ENCODE measurements around the gene VPS54.
A peak's percentile ranks its signal among the peaks of the same experiment; 100 is the strongest.
"Not testable (repeated sequence)": the region's sequence is repeated elsewhere in the genome, so short reads cannot be mapped to it uniquely, and the experiment has no call there.

VPS54 gene

DNA sequence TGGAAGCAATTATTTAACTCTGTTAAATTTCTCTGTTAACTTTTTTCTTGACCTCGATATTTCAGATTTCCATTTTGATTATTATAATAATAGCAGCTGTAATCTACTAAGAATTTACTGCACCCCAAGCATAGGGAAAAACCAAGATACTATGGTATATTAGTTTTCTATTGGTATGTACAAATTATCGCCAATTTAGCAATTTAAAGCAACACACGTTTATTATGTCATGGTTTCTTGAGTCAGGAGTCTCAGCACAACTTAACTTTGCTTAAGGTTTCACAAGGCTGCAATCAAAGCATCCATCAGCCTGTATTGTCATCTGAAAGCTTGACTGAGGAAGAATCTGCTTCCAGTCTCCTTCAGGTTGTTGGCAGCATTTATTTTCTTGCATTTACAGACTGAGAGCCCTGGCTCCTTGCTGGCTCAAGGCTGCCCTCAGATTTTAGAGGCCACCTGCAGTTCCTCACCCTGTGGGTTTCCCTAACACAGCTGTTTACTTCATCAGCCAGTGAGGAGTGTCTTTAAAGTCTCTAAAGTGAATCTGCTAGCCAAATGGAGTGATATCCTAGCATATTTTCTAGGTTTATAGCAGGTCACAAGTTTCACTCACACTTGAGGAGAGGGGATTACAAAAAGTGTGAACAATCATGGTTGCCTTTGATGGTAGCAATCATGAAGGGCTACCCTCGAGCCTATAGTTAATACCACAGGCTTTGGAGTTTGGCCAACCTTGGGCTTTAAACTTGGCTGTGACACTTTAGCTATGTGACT is 4.4 kb upstream of the VPS54 start:
- DNase-seq: no peak

DNA sequence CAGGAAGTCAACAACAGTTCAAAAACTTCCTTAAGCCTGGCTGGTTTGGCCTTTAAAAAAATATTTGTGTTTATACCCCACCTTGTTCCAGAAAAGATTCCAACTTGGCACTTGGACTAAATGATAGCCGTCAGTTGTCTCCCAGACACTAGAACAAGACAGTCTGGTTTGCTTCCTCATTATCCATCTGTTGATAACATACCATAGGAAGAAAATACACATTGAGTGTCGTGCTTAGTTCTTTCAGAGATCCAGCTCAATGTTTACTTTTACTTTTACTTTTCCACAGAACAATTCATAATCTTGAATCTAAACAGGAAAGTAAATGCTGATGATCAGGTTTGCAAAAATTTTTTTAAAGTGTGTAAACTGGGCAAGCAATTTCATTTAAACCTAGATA is 2.4 kb upstream of the VPS54 start:
- no peak for DNase-seq

DNA sequence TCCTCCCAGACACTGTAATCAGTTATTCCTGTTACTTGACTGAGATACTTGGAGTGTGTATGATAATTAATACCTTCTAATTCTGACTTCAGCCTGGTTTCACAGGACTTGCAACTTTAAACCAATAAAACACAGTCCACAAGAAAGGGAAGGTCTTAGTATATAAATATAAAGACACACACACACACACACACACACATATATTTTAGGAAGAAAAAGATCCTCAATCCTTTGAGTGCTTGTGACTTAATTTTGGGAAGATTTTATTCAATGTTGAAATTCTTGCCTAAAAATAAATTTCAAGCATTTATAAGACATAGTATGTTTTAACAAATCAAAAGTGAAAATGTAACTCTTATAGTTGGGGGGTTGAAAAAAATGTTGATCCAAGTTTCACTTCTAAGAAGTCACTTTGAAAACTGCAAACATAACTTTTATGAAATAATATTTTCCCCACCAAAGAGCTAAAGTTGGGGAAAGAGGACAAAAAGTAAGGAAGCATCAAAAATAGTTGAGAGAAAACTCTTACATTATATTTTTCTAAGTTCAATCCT is 824 bp upstream of the VPS54 start:
- no peak for DNase-seq

DNA sequence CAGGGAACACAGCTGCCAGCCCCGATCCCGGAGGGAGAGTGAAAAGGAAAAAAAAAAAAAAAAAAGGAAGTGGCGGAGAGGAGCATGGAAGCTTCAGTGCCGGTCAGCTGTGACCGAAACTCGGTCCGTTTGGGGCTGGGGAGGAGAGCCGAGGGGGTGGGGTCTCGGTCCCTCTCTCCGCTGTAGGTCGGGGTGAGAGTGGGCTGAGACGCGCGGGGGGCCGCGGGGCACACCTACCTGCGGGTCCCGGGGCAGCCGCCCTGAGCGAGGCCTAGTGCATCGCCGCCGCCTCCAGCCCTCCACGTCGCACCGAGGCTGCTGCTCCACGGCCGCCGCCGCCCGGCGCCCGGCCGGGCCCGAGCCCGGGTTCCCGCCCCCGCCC is 536 bp downstream of the VPS54 start:
- DNase-seq: no peak

DNA sequence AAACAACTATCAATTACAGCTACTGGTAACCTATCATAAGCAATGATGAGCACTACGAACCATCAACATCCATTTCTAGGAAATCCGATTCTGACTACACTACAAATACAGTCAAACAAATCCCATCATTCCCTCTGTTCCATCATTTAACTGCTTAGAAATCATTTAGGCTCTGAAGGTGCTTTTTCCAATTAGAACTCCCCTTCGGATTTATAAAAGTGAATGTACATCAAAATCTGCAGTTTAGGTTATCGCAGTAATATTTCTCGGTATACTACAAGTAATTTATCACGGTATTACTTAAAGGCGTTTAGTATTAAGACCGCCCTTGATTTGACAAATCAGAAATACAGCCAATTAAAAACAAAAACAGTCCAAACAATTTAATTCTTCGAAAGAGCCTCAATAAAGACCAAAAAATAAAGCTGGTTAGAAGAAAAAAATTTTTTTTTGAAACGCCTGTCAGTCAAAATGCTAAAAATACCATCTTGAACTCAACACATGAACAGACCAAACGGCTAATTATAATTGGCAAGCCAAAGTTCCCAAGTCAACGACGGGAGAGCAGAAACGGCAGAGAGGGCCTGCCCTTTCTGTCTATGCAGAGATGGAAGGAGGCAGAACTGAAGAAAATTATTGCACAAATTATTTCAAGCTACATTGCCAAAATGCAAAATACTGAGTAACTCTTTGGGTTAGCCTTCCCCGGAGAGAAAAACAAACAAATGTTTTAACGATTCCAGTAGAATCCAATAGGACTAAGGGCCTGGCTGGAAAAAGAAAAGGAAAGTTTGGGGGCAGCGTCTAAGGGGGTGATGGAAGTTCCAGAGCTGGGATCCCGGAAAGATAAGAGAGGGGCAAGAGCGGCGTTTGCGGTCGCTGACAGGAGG is 1.2 kb downstream of the VPS54 start:
- no peak for DNase-seq

DNA sequence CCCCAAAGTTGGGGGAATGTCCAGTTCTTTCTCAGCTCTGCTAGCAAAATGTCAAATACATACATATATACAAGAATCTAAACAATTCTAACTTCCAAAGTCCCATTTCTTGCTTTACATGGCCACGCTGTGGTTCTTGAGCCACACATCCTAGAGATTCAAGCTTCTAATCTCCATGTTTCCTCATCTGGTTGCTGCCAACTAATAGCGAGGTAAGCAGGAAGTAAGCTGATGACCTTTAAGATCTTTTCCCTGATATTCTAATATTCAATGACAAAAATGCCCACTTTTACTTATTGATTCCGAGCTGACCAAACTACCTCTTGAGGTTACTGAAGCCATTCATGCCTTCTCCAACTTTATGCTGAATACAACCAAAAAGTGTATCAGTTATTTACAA is 3.3 kb downstream of the VPS54 start:
- no peak for DNase-seq

DNA sequence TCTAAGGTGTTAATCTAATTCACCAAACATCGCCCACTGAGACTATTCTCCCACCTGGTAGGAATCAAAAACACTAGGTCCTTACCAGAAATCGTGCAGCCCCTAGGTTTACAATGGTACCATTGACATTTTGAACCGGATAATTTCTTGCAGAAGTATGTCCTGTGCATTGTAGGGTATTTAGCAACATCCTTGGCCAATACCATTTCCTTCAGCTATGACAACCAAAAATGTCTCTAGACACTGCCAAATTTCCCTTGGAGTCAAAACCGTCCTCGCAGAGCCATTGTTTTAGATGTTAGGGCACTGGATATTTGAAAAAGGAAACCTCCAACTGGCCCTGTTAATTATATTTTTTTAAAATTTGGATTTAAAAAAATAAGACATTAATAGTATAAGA is 3.8 kb downstream of the VPS54 start:
- no peak for DNase-seq

DNA sequence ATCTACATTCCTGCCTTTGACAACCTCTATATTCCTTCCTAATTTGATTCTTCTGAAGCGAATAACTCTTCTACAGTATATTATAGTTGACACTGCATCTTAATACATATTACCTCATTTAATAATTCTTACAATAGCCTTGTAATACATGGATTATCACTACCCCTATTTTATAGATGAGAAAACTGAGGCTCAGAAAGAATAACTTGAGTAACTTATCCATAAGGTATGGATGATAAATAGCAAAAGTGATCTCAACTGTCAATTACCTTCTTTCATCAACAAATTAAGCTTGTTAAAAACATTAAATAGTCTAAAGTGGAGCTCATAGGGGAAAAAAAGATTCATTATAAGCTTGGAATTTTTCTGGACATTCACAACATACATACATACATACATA is 4.6 kb downstream of the VPS54 start:
- DNase-seq: no peak

DNA sequence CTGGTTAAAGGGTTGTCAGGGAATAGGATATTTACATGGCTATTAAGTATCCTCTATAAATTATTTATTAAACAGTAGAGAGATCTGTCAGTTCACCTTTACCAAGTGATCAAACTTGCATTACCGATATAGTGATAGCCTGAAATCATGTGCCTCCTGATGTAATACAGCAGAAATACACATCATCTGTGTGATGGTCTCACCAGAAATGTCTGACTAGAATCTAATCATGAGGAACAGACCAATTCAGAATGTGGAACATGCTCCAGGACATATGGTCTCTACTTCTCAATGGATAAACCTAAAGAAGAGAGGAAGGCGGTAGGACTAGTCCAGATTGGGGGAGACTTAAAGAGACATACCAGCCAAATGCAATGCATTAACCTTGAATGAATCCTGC is 6.2 kb downstream of the VPS54 start:
- no peak for DNase-seq

DNA sequence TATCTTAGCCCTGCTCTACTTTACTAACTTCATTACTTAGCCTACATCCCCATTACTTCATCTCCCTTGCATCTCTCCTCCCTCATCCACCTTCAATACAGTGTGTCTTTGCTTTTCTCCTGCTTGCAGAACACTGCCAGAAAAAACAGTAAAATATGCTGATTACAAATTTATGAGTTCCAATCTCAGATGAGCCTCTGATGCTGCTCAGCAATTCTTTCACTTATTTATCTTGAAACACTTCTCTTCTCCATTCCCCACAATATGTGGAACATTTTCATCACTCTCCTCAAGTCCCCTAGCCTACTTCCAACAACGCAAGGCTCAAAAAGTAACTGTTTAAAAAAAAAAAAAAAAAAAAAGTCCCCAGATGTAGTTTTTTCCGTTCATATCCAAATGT is 7.1 kb downstream of the VPS54 start:
- DNase-seq: no peak

DNA sequence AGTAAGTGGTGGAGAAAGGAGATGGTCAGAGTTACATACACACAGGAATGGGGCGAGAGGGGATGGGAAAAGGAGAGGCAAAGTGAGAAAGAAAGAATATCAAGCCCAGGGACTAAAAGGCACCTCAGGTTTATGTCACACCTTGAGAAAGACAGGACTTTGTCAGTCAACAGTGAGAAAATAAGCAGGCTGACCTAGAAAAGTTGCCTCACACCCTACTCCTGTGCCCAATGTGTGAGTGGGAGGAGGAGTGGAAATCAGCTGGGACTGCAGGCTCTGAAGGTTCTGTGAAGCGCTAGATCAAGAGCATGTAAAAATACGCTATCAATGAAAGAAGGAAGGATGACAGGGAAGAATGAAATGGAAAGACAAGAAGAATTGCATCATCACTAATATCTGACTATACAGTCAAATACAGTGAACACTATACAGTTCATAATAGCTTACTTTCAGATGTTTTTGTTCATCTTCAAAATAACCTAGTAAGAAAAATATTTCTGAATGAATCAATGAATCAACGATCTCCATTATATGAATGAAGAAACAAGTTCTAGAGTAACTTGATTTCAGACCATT is 10.7 kb downstream of the VPS54 start:
- DNase-seq: no peak

DNA sequence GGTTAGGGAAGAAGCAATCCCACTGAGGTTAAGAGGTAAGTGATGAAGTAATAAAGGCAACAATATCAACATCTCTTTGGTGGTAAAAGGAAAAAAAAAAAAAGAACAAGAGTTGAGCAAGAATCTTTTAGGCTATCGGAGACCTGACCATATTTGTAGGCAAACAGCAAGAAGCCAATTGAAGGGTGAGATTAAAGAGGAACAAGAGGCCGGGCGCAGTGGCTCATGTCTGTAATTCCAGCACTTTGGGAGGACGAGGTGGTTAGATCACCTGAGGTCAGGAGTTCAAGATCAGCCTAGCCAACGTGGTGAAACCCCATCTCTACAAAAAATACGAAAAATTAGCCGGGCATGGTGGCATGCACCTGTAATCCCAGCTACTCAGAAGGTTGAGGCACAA is 11.3 kb downstream of the VPS54 start:
- no peak for DNase-seq

DNA sequence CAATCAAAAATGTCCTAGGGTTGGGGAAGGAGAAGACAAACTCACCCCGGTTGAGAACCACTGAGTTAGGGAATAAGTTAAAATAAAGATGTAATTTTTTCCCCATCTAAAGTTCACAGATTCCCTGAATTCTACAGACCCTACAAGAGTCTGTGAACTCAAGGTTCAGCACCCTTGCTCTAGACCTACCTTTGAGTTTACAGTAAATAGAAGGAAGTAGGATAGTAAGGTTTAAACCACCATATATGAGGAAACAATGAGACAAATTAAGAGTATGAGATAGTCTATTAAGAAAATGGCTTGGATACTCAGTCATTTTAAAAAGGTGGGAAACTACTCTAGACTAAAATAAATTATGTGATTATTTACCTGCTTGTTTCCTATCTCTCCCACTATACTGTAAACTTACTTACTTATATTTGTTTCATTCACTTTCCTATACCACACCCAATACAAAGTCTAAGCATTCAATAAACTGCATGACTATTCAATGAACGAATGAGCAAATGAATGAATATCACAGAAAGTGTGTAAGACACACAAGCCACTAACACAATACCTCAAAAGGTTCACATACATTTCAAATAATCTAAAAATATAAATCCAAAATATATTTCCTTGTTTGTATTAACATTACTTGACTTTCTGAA is 13.4 kb downstream of the VPS54 start:
- DNase-seq: no peak

DNA sequence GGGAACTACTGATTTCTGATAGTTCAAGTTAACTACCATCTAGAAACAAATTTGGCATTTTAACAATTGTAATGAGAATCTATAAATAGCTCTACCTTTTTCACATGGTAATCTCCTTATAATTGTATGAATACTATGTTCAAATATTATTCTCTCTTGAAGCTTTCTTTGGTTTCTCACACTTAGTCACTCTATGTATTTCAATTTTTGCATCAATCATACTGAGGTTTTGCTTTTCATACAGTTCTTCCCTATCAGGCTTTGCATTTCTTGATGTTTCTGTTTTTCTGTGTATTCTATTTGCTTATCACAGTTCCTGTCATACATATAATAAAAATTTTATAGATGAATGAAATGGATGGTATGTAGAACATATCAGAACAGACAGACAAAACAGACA is 16.0 kb downstream of the VPS54 start:
- DNase-seq: no peak

DNA sequence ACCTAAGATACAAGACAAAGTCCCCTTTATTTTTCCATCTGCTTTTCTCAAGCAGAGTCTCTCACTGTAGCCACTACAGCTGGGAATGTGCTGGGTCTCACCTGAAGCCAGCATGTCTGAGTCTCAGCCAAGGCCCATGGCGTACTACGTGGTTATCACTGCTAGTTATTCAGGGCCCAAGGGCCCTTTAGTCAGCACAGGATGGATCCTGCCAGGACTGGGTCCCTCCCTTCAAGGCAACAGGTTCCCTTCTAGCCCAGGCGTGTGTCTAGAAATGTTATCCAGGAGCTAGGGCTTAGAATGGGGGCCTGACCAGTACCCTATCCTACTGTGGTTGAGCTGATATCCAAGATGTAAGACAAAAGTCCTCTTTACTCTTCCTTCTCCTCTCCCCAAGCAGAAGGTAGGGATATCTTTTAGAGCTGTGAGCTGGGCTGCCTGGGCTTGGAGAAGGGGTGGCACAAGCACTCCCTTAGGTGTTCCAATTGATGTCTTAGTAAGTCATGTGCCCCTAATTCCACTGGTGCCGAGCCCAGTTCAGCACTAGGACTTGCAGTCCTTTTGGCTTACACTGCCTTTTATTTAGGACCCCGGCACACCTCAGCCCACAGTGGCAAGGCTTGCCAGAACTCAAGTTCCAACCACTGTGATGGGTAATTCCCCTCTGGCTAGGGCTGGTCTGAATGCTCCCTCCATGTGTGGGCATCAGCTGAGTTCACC is 17.7 kb downstream of the VPS54 start:
- no peak for DNase-seq

DNA sequence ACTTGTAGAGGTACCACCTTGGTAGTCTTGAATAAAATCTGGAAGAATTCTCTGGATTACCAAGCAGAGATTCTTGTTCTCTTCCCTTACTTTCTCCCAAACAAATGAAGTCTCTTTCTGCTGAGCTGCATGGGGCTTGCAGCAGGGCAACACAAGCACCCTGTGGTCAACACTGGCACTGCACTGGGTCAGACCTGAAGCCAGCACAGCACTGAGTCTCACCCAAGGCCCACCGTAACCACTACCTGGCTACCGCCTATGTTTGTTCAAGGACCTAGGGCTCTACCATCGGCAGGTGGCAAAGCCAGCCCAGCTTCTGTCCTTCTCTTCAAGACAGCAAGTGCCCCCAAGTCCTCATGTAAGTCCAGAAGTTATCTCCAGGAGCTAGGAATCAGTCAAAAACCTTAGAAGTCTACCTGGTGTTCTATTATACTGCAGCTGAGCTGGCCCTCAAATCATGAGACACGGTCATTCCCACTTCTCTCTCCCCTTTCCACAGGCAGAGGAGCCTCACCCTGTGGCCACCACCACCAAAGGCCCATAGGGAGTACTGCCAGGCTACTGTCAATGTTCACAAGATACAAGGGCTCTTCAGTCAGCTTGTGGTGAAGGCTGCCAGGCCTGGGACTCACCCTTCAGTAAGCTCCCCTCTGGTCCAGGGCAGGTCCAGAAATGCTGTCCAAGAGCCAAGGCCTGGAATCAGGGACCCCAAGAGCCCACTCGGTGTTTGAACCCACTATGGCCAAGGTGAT is 18.4 kb downstream of the VPS54 start:
- DNase-seq: no peak

DNA sequence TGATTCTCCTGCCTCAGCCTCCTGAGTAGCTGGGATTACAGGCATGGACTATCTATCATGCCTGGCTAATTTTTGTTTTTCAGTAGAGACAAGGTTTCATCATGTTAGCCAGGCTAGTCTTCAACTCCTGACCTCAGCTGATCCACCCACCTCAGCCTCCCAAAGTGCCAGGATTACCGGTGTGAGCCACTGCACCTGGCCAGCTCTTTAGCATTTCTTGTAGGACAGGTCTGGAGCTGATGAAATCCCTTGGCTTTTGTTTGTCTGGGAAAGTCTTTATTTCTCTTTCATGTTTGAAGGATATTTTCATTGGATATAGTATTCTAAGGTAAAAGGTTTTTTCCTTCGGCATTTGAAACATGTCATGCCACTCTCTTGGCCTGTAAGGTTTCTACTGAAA is 20.2 kb downstream of the VPS54 start:
- DNase-seq: no peak

DNA sequence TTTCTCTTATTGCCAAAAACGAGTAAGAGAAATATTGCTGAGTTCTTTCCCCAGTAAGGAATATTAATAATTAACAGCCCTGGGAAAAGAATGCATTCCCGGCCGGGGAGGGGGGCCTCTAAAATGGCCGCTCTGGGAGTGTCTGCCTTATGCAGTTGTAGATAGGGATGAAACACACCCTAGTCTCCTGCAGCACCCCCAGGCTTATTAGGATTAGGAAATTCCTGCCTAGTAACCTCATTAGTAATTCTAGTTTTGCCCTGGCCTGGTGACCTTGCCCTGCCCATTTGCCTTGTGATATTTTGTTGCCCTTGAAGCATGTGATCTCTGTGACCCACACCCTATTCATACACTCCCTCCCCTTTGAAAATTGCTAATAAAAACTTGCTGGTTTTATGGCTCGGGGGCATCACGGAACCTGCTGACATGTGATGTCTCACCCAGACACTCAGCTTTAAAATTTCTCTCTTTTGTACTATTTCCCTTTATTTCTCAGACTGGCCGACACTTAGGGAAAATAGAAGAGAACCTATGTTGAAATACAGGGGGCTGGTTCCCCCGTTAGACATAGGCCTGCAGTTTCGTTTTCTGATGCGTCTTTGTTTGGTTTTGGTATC is 22.5 kb downstream of the VPS54 start:
- DNase-seq: not testable (repeated sequence)

DNA sequence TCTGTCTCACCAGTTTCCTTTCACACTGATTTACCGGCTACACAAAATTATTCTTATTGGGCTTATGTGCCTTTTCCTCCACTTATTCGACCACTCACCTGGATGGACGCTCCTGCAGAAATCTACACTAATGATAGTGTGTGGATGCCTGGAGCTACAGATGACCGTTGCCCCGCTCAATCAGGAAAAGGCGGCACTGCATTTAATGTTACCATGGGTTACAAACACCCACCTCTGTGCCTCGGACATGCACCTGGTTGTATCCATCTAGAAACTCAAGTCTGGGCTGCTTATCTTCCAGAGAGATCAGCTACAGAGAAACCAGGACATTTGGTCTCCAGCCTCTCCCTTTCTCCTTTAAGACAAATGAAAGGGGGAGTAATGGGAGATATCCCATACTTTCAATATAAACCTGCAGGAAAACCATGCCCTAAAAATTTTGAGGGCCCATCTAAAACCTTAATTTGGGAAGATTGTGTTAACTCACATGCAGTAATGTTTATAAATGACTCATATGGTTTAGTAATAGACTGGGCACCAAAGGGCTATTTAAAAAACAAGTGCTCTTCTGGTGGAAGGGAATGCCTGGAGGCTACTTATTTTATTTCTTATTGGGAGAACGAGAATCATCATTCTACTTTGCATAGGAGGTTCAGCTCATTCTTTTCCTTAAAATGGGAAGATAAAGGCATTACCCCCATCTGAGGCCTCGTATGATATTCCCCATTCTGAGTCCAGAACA is 24.7 kb downstream of the VPS54 start:
- not testable (repeated sequence) for DNase-seq

DNA sequence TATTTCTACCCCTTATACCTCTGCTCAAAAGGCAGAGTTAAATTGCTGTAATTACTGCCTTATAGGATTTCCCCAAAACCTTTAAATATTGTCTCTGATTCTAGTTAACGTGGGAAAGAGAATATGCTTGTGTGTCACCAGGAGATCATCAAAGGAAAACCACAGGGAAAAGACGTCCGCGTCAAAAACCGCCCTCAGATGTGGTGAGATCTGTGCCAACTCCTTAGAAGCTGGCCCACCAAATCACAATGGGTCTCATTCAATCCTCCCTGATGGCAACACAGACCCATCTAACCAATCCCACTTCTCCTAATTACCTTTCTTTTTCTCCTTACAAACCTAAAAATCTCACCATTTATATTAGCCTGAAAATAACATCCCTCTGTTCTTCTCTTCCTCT is 25.4 kb downstream of the VPS54 start:
- DNase-seq: peak; percentile 11
